Hindlimb muscle (tissue), 1 donor: ENCODE data around the gene PRB2. TPM values are rescaled to one million over a fixed set of nuclear protein-coding genes. Genes with fewer than 3 reads are reported as not detected.
"Not testable (repeated sequence)": the region's sequence is repeated elsewhere in the genome, so short reads cannot be mapped to it uniquely, and the experiment has no call there.

Experiments
- DNase-seq: peaks from one replicate; pipeline ENCODE4 v3.0.0-alpha.2; 2013
- polyA plus RNA-seq: library from polyadenylated mRNA; unstranded; fragments of 120-200 nt; gene quantifications from one replicate; pipeline ENCODE4 v1.2.1, GENCODE V29; 2013; ENCODE audit not compliant: insufficient read length

PRB2 gene
- polyA plus RNA-seq = not detected

- DNase-seq = not testable (repeated sequence)
These were observed at the start of gene PRB2 for GRCh38 chr12:11395467-11395866. PRB2 (minus strand) TSS chr12:11395567; CDS start chr12:11395529, 38 bp downstream.

- no peak for DNase-seq
These were observed 42.6 kb upstream of the PRB2 start for GRCh38 chr12:11437966-11438365.

GRCh38 chr12:11433664-11434063, 38.3 kb upstream of the PRB2 start:
- DNase-seq = no peak

- DNase-seq = no peak
These were observed 36.1 kb upstream of the PRB2 start for GRCh38 chr12:11431486-11431885.

GRCh38 chr12:11427341-11427740, 32.0 kb upstream of the PRB2 start:
- DNase-seq = no peak

- no peak for DNase-seq
These were observed 17.4 kb upstream of the PRB2 start for GRCh38 chr12:11412731-11413130.

- no peak for DNase-seq
These were observed 12.7 kb upstream of the PRB2 start for GRCh38 chr12:11408096-11408495.

GRCh38 chr12:11397366-11397765, 2.0 kb upstream of the PRB2 start:
- no peak for DNase-seq

- not testable (repeated sequence) for DNase-seq
These were observed 3.9 kb downstream of the PRB2 start for GRCh38 chr12:11391456-11391855.

GRCh38 chr12:11377420-11377819, 17.9 kb downstream of the PRB2 start:
- not testable (repeated sequence) for DNase-seq

- no peak for DNase-seq
These were observed 34.2 kb downstream of the PRB2 start for GRCh38 chr12:11361151-11361550.

- not testable (repeated sequence) for DNase-seq
These were observed 35.0 kb downstream of the PRB2 start for GRCh38 chr12:11360205-11360883.

GRCh38 chr12:11351736-11352135, 43.6 kb downstream of the PRB2 start:
- DNase-seq = not testable (repeated sequence)

- DNase-seq = no peak
These were observed 46.9 kb downstream of the PRB2 start for GRCh38 chr12:11348439-11348838.

GRCh38 chr12:11347810-11348209, 47.6 kb downstream of the PRB2 start:
- no peak for DNase-seq

- DNase-seq = no peak
These were observed 50.9 kb downstream of the PRB2 start for GRCh38 chr12:11344500-11344899.

Other genes starting within 250 kb of the PRB2 start
- gene SMIM10L1, start 224.4 kb downstream of the PRB2 start, polyA plus RNA-seq = 11.9 TPM
- not detected for gene TAS2R42, start 208.6 kb downstream of the PRB2 start, polyA plus RNA-seq
- not detected for gene PRB3, start 125.9 kb downstream of the PRB2 start, polyA plus RNA-seq
- gene PRB4, start 85.1 kb downstream of the PRB2 start, polyA plus RNA-seq = not detected